Activated CD8-positive, alpha-beta memory T cell treated with anti-CD3 and anti-CD28 coated beads, Interleukin-2, amount 50 U/mL, for 48 hours (primary cell): ENCODE measurements around the gene RNF38.

Experiments
- DNase-seq: peaks from one replicate; pipeline ENCODE4 v3.0.0-alpha.2; 2020

Gene RNF38

GRCh38 chr9:36289836-36290435 lies 110.1 kb downstream of the RNF38 start:
- DNase-seq, result no peak

- no peak for DNase-seq
Measured at GRCh38 chr9:36288070-36288469, 112.0 kb downstream of the RNF38 start.
